ENCODE results near the gene MGME1. TPM values are rescaled to one million over a fixed set of nuclear protein-coding genes. Genes with fewer than 3 reads are reported as not detected.

Gene MGME1
- total and polyA plus RNA-seq, 5 donors from 2014 or later, result 10.6 to 19.2 (median 15.2) TPM

- Mint-ChIP-seq H3K4me3 (no peak overlapping the region), H3K9me3 (peaks cover 0 to 2% (median 0%) of the 10 kb centered on the region in 7 donors), H3K36me3 (no peaks in the 10 kb centered on the region), H3K4me1 (no peaks in the 10 kb centered on the region), H3K27ac (no peak overlapping the region), H3K27me3 (peaks cover 9% of the 10 kb centered on the region)
- H3K4me1 ChIP-seq (ENCODE audit: control insufficient read depth, insufficient read depth, low read length, poor library complexity, severe bottlenecking), result no peaks in the 10 kb centered on the region
- DNase-seq (no peak), ATAC-seq (ENCODE audit: low read depth in 2 of 2) (no peak)
- H3K4me3 ChIP-seq (ENCODE audit: low read depth, low read length), result no peak overlapping the region
- H3K9me3 ChIP-seq (ENCODE audit: control insufficient read depth in 2 of 2, low read length in 2 of 2), result no peaks in the 10 kb centered on the region
- H3K27ac ChIP-seq (ENCODE audit: insufficient read depth, low read length, poor library complexity, severe bottlenecking), result no peak overlapping the region
- H3K36me3 ChIP-seq (ENCODE audit: control insufficient read depth, insufficient read depth, low read length), result no peaks in the 10 kb centered on the region
- no peaks in the 10 kb centered on the region for H3K27me3 ChIP-seq (ENCODE audit: control insufficient read depth, insufficient read depth, low read length)
Observed at GRCh38 chr20:17931513-17931912, 37.3 kb upstream of the MGME1 start.

DNA sequence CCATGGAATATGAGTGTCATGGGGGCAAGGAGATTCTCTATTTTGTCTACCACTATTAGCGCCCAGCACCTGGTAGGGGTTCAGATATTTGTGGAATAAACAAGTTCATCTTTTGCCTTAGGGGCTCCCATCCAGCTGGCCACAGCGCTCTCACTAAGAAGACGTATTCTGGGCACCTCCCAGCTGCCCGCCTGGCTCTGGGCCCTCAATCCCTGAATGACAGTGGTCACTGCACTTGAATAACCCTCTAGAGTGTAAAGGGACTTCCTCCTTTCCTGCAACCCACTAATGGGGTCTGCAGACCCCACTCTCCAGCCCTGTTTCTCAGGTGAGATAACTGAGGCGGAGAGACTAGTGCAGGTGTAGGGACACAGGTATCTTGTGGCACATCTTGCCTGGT is 36.4 kb upstream of the MGME1 start:
- peaks cover 0 to 2% (median 0%) of the 10 kb centered on the region in 7 donors for H3K9me3 Mint-ChIP-seq
- H3K4me3 ChIP-seq (ENCODE audit: low read depth, low read length), result no peak overlapping the region
- DNase-seq, result no peak
- H3K27me3 ChIP-seq (ENCODE audit: control insufficient read depth, insufficient read depth, low read length), result no peaks in the 10 kb centered on the region
- H3K27ac ChIP-seq (ENCODE audit: insufficient read depth, low read length, poor library complexity, severe bottlenecking), result no peak overlapping the region
- no peak overlapping the region for H3K27ac Mint-ChIP-seq
- H3K4me3 Mint-ChIP-seq, result no peak overlapping the region
- H3K4me1 Mint-ChIP-seq, result no peaks in the 10 kb centered on the region
- no peaks in the 10 kb centered on the region for H3K36me3 Mint-ChIP-seq
- no peaks in the 10 kb centered on the region for H3K4me1 ChIP-seq (ENCODE audit: control insufficient read depth, insufficient read depth, low read length, poor library complexity, severe bottlenecking)
- no peak for ATAC-seq (ENCODE audit: low read depth in 2 of 2)
- no peaks in the 10 kb centered on the region for H3K36me3 ChIP-seq (ENCODE audit: control insufficient read depth, insufficient read depth, low read length)
- no peaks in the 10 kb centered on the region for H3K9me3 ChIP-seq (ENCODE audit: control insufficient read depth in 2 of 2, low read length in 2 of 2)
- H3K27me3 Mint-ChIP-seq, result peaks cover 9% of the 10 kb centered on the region

GRCh38 chr20:17933121-17933520 is 35.7 kb upstream of the MGME1 start:
- Histone ChIP-seq H3K9me3 (ENCODE audit: control insufficient read depth in 2 of 2, low read length in 2 of 2) (no peaks in the 10 kb centered on the region), H3K27ac (ENCODE audit: insufficient read depth, low read length, poor library complexity, severe bottlenecking) (no peak overlapping the region), H3K4me3 (ENCODE audit: low read depth, low read length) (no peak overlapping the region), H3K36me3 (ENCODE audit: control insufficient read depth, insufficient read depth, low read length) (no peaks in the 10 kb centered on the region), H3K4me1 (ENCODE audit: control insufficient read depth, insufficient read depth, low read length, poor library complexity, severe bottlenecking) (no peaks in the 10 kb centered on the region), H3K27me3 (ENCODE audit: control insufficient read depth, insufficient read depth, low read length) (no peaks in the 10 kb centered on the region)
- H3K27ac Mint-ChIP-seq, result no peak overlapping the region
- no peak overlapping the region for H3K4me3 Mint-ChIP-seq
- peaks cover 5% of the 10 kb centered on the region for H3K27me3 Mint-ChIP-seq
- peaks cover 0 to 2% (median 0%) of the 10 kb centered on the region in 7 donors for H3K9me3 Mint-ChIP-seq
- H3K4me1 Mint-ChIP-seq, result peaks cover 0 to 2% (median 0%) of the 10 kb centered on the region in 4 donors
- H3K36me3 Mint-ChIP-seq, result no peaks in the 10 kb centered on the region
- no peak for DNase-seq
- no peak for ATAC-seq (ENCODE audit: low read depth in 2 of 2)

DNA sequence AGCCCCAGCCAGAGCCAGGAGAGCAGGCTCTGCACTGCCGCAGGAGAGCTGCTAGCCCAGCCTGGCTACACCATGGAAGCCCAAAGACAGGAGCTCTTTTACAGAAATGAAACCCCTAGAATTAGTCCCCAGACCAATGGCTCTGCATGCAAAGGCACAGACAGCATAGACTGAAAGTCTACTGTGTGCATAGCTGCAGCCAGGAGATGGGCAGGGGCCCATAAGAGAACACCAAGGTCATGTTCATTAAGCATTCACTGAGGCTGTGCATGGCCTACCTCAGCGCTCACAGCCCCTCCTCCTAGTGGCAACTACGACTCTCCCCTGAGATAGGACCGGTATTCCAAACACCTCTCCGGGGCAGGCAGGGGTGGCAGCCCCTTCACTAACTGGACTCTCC is 35.1 kb upstream of the MGME1 start:
- Mint-ChIP-seq H3K4me1 (peaks cover 0 to 3% (median under 1%) of the 10 kb centered on the region in 4 donors), H3K27ac (no peak overlapping the region), H3K36me3 (no peaks in the 10 kb centered on the region), H3K9me3 (peaks cover 0 to 2% (median 0%) of the 10 kb centered on the region in 7 donors), H3K4me3 (no peak overlapping the region), H3K27me3 (peaks cover 5% of the 10 kb centered on the region)
- Histone ChIP-seq H3K4me3 (ENCODE audit: low read depth, low read length) (no peak overlapping the region), H3K27me3 (ENCODE audit: control insufficient read depth, insufficient read depth, low read length) (no peaks in the 10 kb centered on the region), H3K27ac (ENCODE audit: insufficient read depth, low read length, poor library complexity, severe bottlenecking) (no peak overlapping the region), H3K4me1 (ENCODE audit: control insufficient read depth, insufficient read depth, low read length, poor library complexity, severe bottlenecking) (peaks cover 2% of the 10 kb centered on the region), H3K9me3 (ENCODE audit: control insufficient read depth in 2 of 2, low read length in 2 of 2) (no peaks in the 10 kb centered on the region), H3K36me3 (ENCODE audit: control insufficient read depth, insufficient read depth, low read length) (no peaks in the 10 kb centered on the region)
- ATAC-seq (ENCODE audit: low read depth in 2 of 2) (no peak), DNase-seq (no peak)

DNA sequence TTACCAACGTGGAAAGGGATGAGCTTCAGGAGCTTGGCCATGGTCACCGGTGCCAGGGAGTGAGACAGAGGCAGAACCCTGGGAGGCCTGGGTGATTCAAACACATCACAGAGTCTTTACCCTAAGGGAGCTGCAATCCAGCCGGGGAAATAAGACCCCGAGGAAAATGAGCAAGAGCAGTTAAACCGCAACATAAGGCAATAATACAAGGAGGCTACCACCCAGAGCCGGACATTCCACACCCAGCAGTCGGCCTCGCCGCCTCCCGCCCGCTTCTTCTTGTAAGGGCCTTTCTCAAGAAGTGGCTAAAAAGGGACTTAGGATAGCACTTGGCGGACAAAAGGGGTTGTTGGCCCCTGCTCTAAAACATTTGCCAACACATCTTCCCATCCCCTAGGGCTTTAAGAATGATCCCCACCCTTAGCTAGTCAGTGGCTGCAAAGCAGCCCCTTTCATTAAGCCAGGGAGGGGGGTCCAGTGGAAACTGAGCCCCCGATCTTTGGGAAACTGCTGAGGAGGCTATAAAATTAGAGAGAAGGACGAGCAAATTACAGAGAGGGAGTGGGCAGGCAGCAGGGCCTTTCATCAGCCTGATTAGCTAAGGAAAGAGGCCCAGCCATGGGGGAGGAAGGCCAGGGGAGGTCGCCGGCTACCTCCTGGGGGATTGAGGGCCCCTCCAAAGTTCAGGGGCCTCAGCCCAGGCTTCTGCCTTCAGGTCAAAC is 34.5 kb upstream of the MGME1 start:
- H3K36me3 Mint-ChIP-seq, result no peaks in the 10 kb centered on the region
- peaks cover 0 to 2% (median 0%) of the 10 kb centered on the region in 7 donors for H3K9me3 Mint-ChIP-seq
- peaks cover 5% of the 10 kb centered on the region for H3K27me3 Mint-ChIP-seq
- peaks cover 0 to 7% (median 4%) of the 10 kb centered on the region in 4 donors for H3K4me1 Mint-ChIP-seq
- Histone ChIP-seq H3K27me3 (ENCODE audit: control insufficient read depth, insufficient read depth, low read length) (no peaks in the 10 kb centered on the region), H3K4me3 (ENCODE audit: low read depth, low read length) (no peak overlapping the region), H3K36me3 (ENCODE audit: control insufficient read depth, insufficient read depth, low read length) (no peaks in the 10 kb centered on the region), H3K4me1 (ENCODE audit: control insufficient read depth, insufficient read depth, low read length, poor library complexity, severe bottlenecking) (peaks cover 8% of the 10 kb centered on the region), H3K9me3 (ENCODE audit: control insufficient read depth in 2 of 2, low read length in 2 of 2) (no peaks in the 10 kb centered on the region), H3K27ac (ENCODE audit: insufficient read depth, low read length, poor library complexity, severe bottlenecking) (no peak overlapping the region)
- DNase-seq (no peak), ATAC-seq (ENCODE audit: low read depth in 2 of 2) (no peak)
- no peak overlapping the region for H3K4me3 Mint-ChIP-seq
- H3K27ac Mint-ChIP-seq, result no peak overlapping the region

DNA sequence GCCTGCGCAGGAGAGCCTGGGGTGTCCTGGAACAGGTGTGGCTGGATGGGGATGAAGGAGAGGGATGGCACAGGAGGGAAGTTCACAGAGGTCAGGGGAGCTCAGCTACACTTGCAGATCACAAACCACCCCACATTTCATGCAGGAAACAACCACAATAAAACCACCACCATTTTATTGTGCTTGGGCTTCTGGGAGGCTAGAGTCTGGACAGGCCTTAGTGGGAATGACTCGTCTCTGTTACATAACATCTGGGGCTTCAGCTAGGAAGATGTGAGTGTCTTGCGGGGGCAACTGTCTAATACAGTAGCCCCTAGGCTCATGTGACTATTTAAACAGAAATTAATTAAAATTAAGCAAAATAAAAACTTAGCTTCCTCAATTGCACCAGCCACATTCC is 33.6 kb upstream of the MGME1 start:
- no peak overlapping the region for H3K27ac ChIP-seq (ENCODE audit: insufficient read depth, low read length, poor library complexity, severe bottlenecking)
- H3K9me3 ChIP-seq (ENCODE audit: control insufficient read depth in 2 of 2, low read length in 2 of 2), result no peaks in the 10 kb centered on the region
- ATAC-seq (ENCODE audit: low read depth in 2 of 2) (no peak), DNase-seq (no peak)
- H3K36me3 ChIP-seq (ENCODE audit: control insufficient read depth, insufficient read depth, low read length), result no peaks in the 10 kb centered on the region
- peaks cover 0 to 13% (median 8%) of the 10 kb centered on the region in 4 donors for H3K4me1 Mint-ChIP-seq
- H3K4me3 ChIP-seq (ENCODE audit: low read depth, low read length), result no peak overlapping the region
- H3K27ac Mint-ChIP-seq, result no peak overlapping the region
- no peaks in the 10 kb centered on the region for H3K27me3 ChIP-seq (ENCODE audit: control insufficient read depth, insufficient read depth, low read length)
- H3K4me1 ChIP-seq (ENCODE audit: control insufficient read depth, insufficient read depth, low read length, poor library complexity, severe bottlenecking), result peaks cover 10% of the 10 kb centered on the region
- no peaks in the 10 kb centered on the region for H3K36me3 Mint-ChIP-seq
- no peaks in the 10 kb centered on the region for H3K27me3 Mint-ChIP-seq
- no peak overlapping the region for H3K4me3 Mint-ChIP-seq
- H3K9me3 Mint-ChIP-seq, result peaks cover 0 to 2% (median 0%) of the 10 kb centered on the region in 7 donors

DNA sequence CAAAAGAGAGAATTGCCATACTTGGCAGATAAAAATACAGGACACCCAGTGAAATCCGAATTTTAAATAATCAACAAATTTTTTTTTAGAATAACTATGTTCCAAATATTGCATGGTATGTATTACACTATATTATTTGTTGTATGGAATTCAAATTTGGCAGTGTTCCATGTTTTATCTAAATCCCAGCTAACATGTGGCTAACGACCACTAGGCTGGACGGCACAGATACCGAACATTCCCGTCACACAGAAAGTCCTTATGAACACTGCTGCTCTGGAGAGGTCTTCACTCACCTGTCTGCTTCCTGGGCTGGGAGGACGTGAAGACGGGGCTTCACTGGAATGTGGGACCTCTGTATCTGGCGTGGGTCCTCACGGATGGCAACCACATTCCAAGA is 33.1 kb upstream of the MGME1 start:
- H3K4me3 Mint-ChIP-seq, result no peak overlapping the region
- H3K9me3 ChIP-seq (ENCODE audit: control insufficient read depth in 2 of 2, low read length in 2 of 2), result no peaks in the 10 kb centered on the region
- H3K36me3 ChIP-seq (ENCODE audit: control insufficient read depth, insufficient read depth, low read length), result no peaks in the 10 kb centered on the region
- H3K4me1 Mint-ChIP-seq, result peaks cover 0 to 13% (median 8%) of the 10 kb centered on the region in 4 donors
- ATAC-seq (ENCODE audit: low read depth in 2 of 2) (no peak), DNase-seq (no peak)
- H3K27ac Mint-ChIP-seq, result no peak overlapping the region
- no peaks in the 10 kb centered on the region for H3K27me3 ChIP-seq (ENCODE audit: control insufficient read depth, insufficient read depth, low read length)
- peaks cover 10% of the 10 kb centered on the region for H3K4me1 ChIP-seq (ENCODE audit: control insufficient read depth, insufficient read depth, low read length, poor library complexity, severe bottlenecking)
- H3K9me3 Mint-ChIP-seq, result peaks cover 0 to 2% (median 0%) of the 10 kb centered on the region in 7 donors
- H3K27me3 Mint-ChIP-seq, result no peaks in the 10 kb centered on the region
- H3K27ac ChIP-seq (ENCODE audit: insufficient read depth, low read length, poor library complexity, severe bottlenecking), result no peak overlapping the region
- H3K36me3 Mint-ChIP-seq, result no peaks in the 10 kb centered on the region
- no peak overlapping the region for H3K4me3 ChIP-seq (ENCODE audit: low read depth, low read length)

DNA sequence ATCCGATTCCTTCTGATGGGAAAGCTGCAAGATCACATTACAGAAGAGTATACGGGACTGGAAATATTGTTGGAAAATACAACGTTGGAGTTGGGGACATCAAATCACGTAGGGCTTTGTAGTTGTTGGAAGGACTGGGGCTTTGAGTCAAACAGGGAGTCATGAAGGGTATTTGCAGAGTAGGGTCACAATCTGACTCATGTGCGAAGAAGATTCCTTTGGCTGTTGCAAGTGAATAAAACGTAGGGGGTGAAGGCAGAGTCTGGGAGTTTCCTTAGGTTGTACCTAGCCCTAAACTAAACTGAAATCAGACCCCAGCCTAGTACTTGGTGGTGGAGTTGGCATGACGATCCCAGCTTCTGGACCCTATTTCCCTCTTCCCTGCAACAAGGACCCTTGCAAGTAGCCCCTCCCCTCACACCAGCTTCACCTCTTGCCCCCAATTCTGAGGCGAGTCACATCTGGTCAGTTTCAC is 32.5 kb upstream of the MGME1 start:
- Histone ChIP-seq H3K4me3 (ENCODE audit: low read depth, low read length) (no peak overlapping the region), H3K27me3 (ENCODE audit: control insufficient read depth, insufficient read depth, low read length) (no peaks in the 10 kb centered on the region), H3K27ac (ENCODE audit: insufficient read depth, low read length, poor library complexity, severe bottlenecking) (no peak overlapping the region), H3K36me3 (ENCODE audit: control insufficient read depth, insufficient read depth, low read length) (peaks cover 4% of the 10 kb centered on the region), H3K9me3 (ENCODE audit: control insufficient read depth in 2 of 2, low read length in 2 of 2) (no peaks in the 10 kb centered on the region), H3K4me1 (ENCODE audit: control insufficient read depth, insufficient read depth, low read length, poor library complexity, severe bottlenecking) (peaks cover 10% of the 10 kb centered on the region)
- Mint-ChIP-seq H3K4me1 (peaks cover 0 to 13% (median 8%) of the 10 kb centered on the region in 4 donors), H3K4me3 (no peak overlapping the region), H3K9me3 (peaks cover 0 to 2% (median 0%) of the 10 kb centered on the region in 7 donors), H3K27ac (no peak overlapping the region), H3K36me3 (no peaks in the 10 kb centered on the region), H3K27me3 (no peaks in the 10 kb centered on the region)
- DNase-seq (no peak), ATAC-seq (ENCODE audit: low read depth in 2 of 2) (no peak)

All from CD4-positive, CD25-positive, alpha-beta regulatory T cell (primary cell).